Measurements from ENCODE around the gene HBD.

HBD gene

DNA sequence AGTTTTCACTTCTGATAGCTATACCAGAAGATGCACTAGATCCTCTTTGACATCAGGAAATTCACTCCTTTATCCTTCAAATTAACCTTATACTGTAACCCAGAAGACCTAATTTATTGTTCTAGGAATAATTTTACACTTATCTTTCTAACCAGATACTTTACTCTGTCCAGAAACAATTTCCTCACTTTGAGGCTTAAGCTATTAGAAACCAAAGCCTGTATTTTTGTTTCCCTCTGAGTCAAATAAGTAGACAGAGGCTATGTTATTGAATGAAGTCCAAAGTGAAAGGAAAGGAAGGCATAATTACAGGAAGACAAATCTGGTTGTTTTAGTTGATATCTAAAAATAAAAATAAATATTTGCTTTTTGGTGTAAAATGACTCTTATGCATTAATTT lies 36.0 kb downstream of the HBD start:
- Histone ChIP-seq H3K9ac (ENCODE audit: low read length) (no peak overlapping the region), H3K79me2 (ENCODE audit: low read length) (no peaks in the 10 kb centered on the region), H3K9me3 (replicated peaks; ENCODE audit: insufficient read depth, low read length) (no peaks in the 10 kb centered on the region), H3K4me2 (ENCODE audit: low read depth, low read length) (no peak overlapping the region), H2AFZ (ENCODE audit: low read length) (no peak overlapping the region), H3K9me2 (replicated peaks; ENCODE audit: insufficient read depth, low read length) (no peaks in the 10 kb centered on the region), H3K27me3 (replicated peaks; ENCODE audit: insufficient read depth, low read length) (no peaks in the 10 kb centered on the region), H3K36me3 (replicated peaks; ENCODE audit: insufficient read depth, low read length) (no peaks in the 10 kb centered on the region), H3F3A (ENCODE audit: insufficient read depth, low read length) (no peaks in the 10 kb centered on the region), H3K27ac (ENCODE audit: low read length) (no peak overlapping the region), H3K4me1 (ENCODE audit: low read length) (no peaks in the 10 kb centered on the region), H3K4me3 (ENCODE audit: low read length) (no peak overlapping the region), H4K20me1 (ENCODE audit: insufficient read depth, low read length) (no peaks in the 10 kb centered on the region)
- DNase-seq: no peak
- TF ChIP-seq EZH2 (optimal IDR thresholded peaks at IDR 0.05; ENCODE audit: low read depth, low read length) (no peak), EZH2phosphoT487 (IDR thresholded peaks at IDR 0.05; ENCODE audit: low read length) (no peak)

DNA sequence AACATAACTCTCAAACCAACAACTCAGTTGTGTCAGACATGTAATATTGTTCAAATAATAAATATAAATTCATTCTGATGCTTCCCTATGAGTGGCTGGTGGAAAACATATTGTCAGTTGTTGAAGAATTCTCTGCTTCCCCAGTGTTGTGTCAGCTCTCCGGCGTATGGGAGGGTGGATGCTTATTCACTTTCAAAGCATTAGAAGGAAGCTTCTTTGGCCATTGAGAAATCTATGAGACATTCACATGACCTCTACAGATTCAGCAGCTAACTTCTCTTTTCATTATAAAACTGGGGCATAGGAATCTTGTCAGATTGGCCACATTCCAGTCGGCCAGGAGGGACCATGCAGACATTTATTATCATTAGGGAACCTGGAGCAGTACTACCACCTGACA lies 36.7 kb downstream of the HBD start:
- Histone ChIP-seq H4K20me1 (ENCODE audit: insufficient read depth, low read length) (no peaks in the 10 kb centered on the region), H3F3A (ENCODE audit: insufficient read depth, low read length) (no peaks in the 10 kb centered on the region), H3K9me3 (replicated peaks; ENCODE audit: insufficient read depth, low read length) (no peaks in the 10 kb centered on the region), H3K27ac (ENCODE audit: low read length) (no peak overlapping the region), H3K27me3 (replicated peaks; ENCODE audit: insufficient read depth, low read length) (no peaks in the 10 kb centered on the region), H3K4me3 (ENCODE audit: low read length) (no peak overlapping the region), H3K36me3 (replicated peaks; ENCODE audit: insufficient read depth, low read length) (no peaks in the 10 kb centered on the region), H3K9ac (ENCODE audit: low read length) (no peak overlapping the region), H3K9me2 (replicated peaks; ENCODE audit: insufficient read depth, low read length) (no peaks in the 10 kb centered on the region), H3K4me1 (ENCODE audit: low read length) (no peaks in the 10 kb centered on the region), H3K4me2 (ENCODE audit: low read depth, low read length) (no peak overlapping the region), H3K79me2 (ENCODE audit: low read length) (no peaks in the 10 kb centered on the region), H2AFZ (ENCODE audit: low read length) (no peak overlapping the region)
- TF ChIP-seq EZH2 (optimal IDR thresholded peaks at IDR 0.05; ENCODE audit: low read depth, low read length) (no peak), EZH2phosphoT487 (IDR thresholded peaks at IDR 0.05; ENCODE audit: low read length) (no peak)
- TF ChIP-seq, protein P1, sequence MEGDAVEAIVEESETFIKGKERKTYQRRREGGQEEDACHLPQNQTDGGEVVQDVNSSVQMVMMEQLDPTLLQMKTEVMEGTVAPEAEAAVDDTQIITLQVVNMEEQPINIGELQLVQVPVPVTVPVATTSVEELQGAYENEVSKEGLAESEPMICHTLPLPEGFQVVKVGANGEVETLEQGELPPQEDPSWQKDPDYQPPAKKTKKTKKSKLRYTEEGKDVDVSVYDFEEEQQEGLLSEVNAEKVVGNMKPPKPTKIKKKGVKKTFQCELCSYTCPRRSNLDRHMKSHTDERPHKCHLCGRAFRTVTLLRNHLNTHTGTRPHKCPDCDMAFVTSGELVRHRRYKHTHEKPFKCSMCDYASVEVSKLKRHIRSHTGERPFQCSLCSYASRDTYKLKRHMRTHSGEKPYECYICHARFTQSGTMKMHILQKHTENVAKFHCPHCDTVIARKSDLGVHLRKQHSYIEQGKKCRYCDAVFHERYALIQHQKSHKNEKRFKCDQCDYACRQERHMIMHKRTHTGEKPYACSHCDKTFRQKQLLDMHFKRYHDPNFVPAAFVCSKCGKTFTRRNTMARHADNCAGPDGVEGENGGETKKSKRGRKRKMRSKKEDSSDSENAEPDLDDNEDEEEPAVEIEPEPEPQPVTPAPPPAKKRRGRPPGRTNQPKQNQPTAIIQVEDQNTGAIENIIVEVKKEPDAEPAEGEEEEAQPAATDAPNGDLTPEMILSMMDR (IDR thresholded peaks at IDR 0.05; ENCODE audit: low read length): no peak
- DNase-seq: no peak

DNA sequence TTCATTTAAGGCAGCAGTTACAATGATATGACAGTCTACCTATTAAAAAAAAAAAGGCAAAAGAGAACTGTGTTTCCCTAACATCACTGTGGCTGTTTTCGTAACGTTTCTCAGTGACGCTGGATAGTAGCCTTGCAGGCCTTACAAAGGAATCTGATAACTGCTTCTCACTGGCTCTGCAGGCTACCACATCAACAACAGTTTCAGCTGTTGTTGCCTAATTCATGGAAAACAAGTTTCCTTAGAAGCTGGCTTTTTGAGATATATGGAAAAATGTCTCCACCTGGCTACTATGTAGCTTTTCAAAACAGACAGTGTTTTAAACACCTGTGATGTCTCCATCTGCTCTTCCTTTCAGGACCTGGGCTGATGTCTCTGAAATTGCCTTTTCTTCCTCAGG lies 37.6 kb downstream of the HBD start:
- no peaks in the 10 kb centered on the region for H3K4me1 ChIP-seq (ENCODE audit: low read length)
- no peak overlapping the region for H3K4me3 ChIP-seq (ENCODE audit: low read length)
- H3K27me3 ChIP-seq (replicated peaks; ENCODE audit: insufficient read depth, low read length): no peaks in the 10 kb centered on the region
- no peaks in the 10 kb centered on the region for H3K79me2 ChIP-seq (ENCODE audit: low read length)
- H3F3A ChIP-seq (ENCODE audit: insufficient read depth, low read length): no peaks in the 10 kb centered on the region
- no peak overlapping the region for H3K27ac ChIP-seq (ENCODE audit: low read length)
- no peak overlapping the region for H2AFZ ChIP-seq (ENCODE audit: low read length)
- no peaks in the 10 kb centered on the region for H3K9me2 ChIP-seq (replicated peaks; ENCODE audit: insufficient read depth, low read length)
- H3K4me2 ChIP-seq (ENCODE audit: low read depth, low read length): no peak overlapping the region
- H3K9ac ChIP-seq (ENCODE audit: low read length): no peak overlapping the region
- H3K36me3 ChIP-seq (replicated peaks; ENCODE audit: insufficient read depth, low read length): no peaks in the 10 kb centered on the region
- TF ChIP-seq, protein P1 (IDR thresholded peaks at IDR 0.05; ENCODE audit: low read length): no peak
- TF ChIP-seq EZH2phosphoT487 (IDR thresholded peaks at IDR 0.05; ENCODE audit: low read length) (no peak), EZH2 (optimal IDR thresholded peaks at IDR 0.05; ENCODE audit: low read depth, low read length) (no peak)
- DNase-seq: no peak
- H3K9me3 ChIP-seq (replicated peaks; ENCODE audit: insufficient read depth, low read length): no peaks in the 10 kb centered on the region
- H4K20me1 ChIP-seq (ENCODE audit: insufficient read depth, low read length): no peaks in the 10 kb centered on the region

DNA sequence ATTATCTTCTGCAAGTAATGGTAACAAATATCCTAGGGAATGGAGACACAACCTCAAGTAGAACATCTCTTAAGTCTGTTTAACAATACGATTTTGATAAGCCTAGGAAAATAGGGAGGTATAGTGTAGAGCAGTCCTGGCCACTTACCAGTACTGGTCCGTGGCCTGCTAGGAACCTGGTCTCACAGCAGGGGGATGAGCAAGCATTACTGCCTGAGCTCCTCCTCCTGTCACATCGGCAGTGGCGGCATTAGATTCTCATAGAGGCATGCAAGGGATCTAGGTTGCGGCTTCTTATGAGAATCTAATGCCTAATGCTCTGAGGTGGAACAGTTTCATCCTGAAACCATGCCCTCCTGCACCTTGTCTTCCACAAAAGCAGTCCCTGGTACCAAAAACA lies 38.2 kb downstream of the HBD start:
- H3K9me3 ChIP-seq (replicated peaks; ENCODE audit: insufficient read depth, low read length): no peaks in the 10 kb centered on the region
- H3K9me2 ChIP-seq (replicated peaks; ENCODE audit: insufficient read depth, low read length): no peaks in the 10 kb centered on the region
- no peak for TF ChIP-seq EZH2phosphoT487 (IDR thresholded peaks at IDR 0.05; ENCODE audit: low read length)
- TF ChIP-seq EZH2 (optimal IDR thresholded peaks at IDR 0.05; ENCODE audit: low read depth, low read length): no peak
- TF ChIP-seq, protein P1 (IDR thresholded peaks at IDR 0.05; ENCODE audit: low read length): no peak
- no peak overlapping the region for H3K27ac ChIP-seq (ENCODE audit: low read length)
- no peak overlapping the region for H3K4me2 ChIP-seq (ENCODE audit: low read depth, low read length)
- H3K27me3 ChIP-seq (replicated peaks; ENCODE audit: insufficient read depth, low read length): no peaks in the 10 kb centered on the region
- H3K9ac ChIP-seq (ENCODE audit: low read length): no peak overlapping the region
- H3K4me3 ChIP-seq (ENCODE audit: low read length): no peak overlapping the region
- DNase-seq: no peak
- H3K4me1 ChIP-seq (ENCODE audit: low read length): no peaks in the 10 kb centered on the region
- H4K20me1 ChIP-seq (ENCODE audit: insufficient read depth, low read length): no peaks in the 10 kb centered on the region
- no peaks in the 10 kb centered on the region for H3K36me3 ChIP-seq (replicated peaks; ENCODE audit: insufficient read depth, low read length)
- no peak overlapping the region for H2AFZ ChIP-seq (ENCODE audit: low read length)
- H3K79me2 ChIP-seq (ENCODE audit: low read length): no peaks in the 10 kb centered on the region
- H3F3A ChIP-seq (ENCODE audit: insufficient read depth, low read length): no peaks in the 10 kb centered on the region
